ENCODE measurements around the gene IDI1. TPM values are rescaled to one million over a fixed set of nuclear protein-coding genes. Genes with fewer than 3 reads are reported as not detected.

Gene IDI1
- 85.5 and 94.8 TPM in 2 replicates for total RNA-seq (2014; rRNA removed; shearing (Covaris generic))
- polyA plus RNA-seq (2015; cell fraction: cytosol; rRNA removed) = 45.0 and 53.0 TPM in 2 replicates
- polyA plus RNA-seq (2015; cell fraction: nucleus; rRNA removed) = 48.9 and 60.1 TPM in 2 replicates

- in situ Hi-C loops (cut with HindIII; ENCODE audit: low pct_unique_long_range_greater_than_20kb, low sequenced_read_pairs) = no loop called here
- peak; percentile 97 for DNase-seq (ENCODE audit: low read depth, low spot score)
Observed at GRCh38 chr10:1048732-1049424, at the start of gene IDI1. IDI1 (minus strand) TSS chr10:1049119; CDS start chr10:1049003, 116 bp downstream.

GRCh38 chr10:1097436-1097835 is 48.5 kb upstream of the IDI1 start:
- DNase-seq (ENCODE audit: low read depth, low spot score) = no peak
- in situ Hi-C loops (cut with HindIII; ENCODE audit: low pct_unique_long_range_greater_than_20kb, low sequenced_read_pairs) = no loop called here

GRCh38 chr10:1096287-1096889 is 47.5 kb upstream of the IDI1 start:
- in situ Hi-C loops (cut with HindIII; ENCODE audit: low pct_unique_long_range_greater_than_20kb, low sequenced_read_pairs) = no loop called here

GRCh38 chr10:1095498-1095897 is 46.6 kb upstream of the IDI1 start:
- no peak for DNase-seq (ENCODE audit: low read depth, low spot score)
- in situ Hi-C loops (cut with HindIII; ENCODE audit: low pct_unique_long_range_greater_than_20kb, low sequenced_read_pairs) = no loop called here

More at GRCh38 chr10:1096287-1096889, 47.5 kb upstream of the IDI1 start:
- no peak for DNase-seq (ENCODE audit: low read depth, low spot score)

GRCh38 chr10:1094112-1095057 is 45.5 kb upstream of the IDI1 start:
- DNase-seq (ENCODE audit: low read depth, low spot score) = no peak
- in situ Hi-C loops (cut with HindIII; ENCODE audit: low pct_unique_long_range_greater_than_20kb, low sequenced_read_pairs) = no loop called here

- in situ Hi-C loops (cut with HindIII; ENCODE audit: low pct_unique_long_range_greater_than_20kb, low sequenced_read_pairs) = no loop called here
- no peak for DNase-seq (ENCODE audit: low read depth, low spot score)
Observed at GRCh38 chr10:1093696-1094095, 44.8 kb upstream of the IDI1 start.

GRCh38 chr10:1090696-1091095 is 41.8 kb upstream of the IDI1 start:
- in situ Hi-C loops (cut with HindIII; ENCODE audit: low pct_unique_long_range_greater_than_20kb, low sequenced_read_pairs) = no loop called here
- no peak for DNase-seq (ENCODE audit: low read depth, low spot score)

GRCh38 chr10:1089017-1089689 is 40.2 kb upstream of the IDI1 start:
- in situ Hi-C loops (cut with HindIII; ENCODE audit: low pct_unique_long_range_greater_than_20kb, low sequenced_read_pairs) = no loop called here
- peak; percentile 21 for DNase-seq (ENCODE audit: low read depth, low spot score)

- DNase-seq (ENCODE audit: low read depth, low spot score) = no peak
- in situ Hi-C loops (cut with HindIII; ENCODE audit: low pct_unique_long_range_greater_than_20kb, low sequenced_read_pairs) = no loop called here
Observed at GRCh38 chr10:1086787-1087186, 37.9 kb upstream of the IDI1 start.

- in situ Hi-C loops (cut with HindIII; ENCODE audit: low pct_unique_long_range_greater_than_20kb, low sequenced_read_pairs) = no loop called here
- no peak for DNase-seq (ENCODE audit: low read depth, low spot score)
Observed at GRCh38 chr10:1085258-1085657, 36.3 kb upstream of the IDI1 start.

- in situ Hi-C loops (cut with HindIII; ENCODE audit: low pct_unique_long_range_greater_than_20kb, low sequenced_read_pairs) = no loop called here
- DNase-seq (ENCODE audit: low read depth, low spot score) = no peak
Observed at GRCh38 chr10:1084011-1084950, 35.4 kb upstream of the IDI1 start.

- no peak for DNase-seq (ENCODE audit: low read depth, low spot score)
- in situ Hi-C loops (cut with HindIII; ENCODE audit: low pct_unique_long_range_greater_than_20kb, low sequenced_read_pairs) = no loop called here
Observed at GRCh38 chr10:1083581-1083980, 34.7 kb upstream of the IDI1 start.

- in situ Hi-C loops (cut with HindIII; ENCODE audit: low pct_unique_long_range_greater_than_20kb, low sequenced_read_pairs) = no loop called here
- no peak for DNase-seq (ENCODE audit: low read depth, low spot score)
Observed at GRCh38 chr10:1078668-1079067, 29.7 kb upstream of the IDI1 start.

- peak; percentile 42 for DNase-seq (ENCODE audit: low read depth, low spot score)
- in situ Hi-C loops (cut with HindIII; ENCODE audit: low pct_unique_long_range_greater_than_20kb, low sequenced_read_pairs) = no loop called here
Observed at GRCh38 chr10:1074748-1075308, 25.9 kb upstream of the IDI1 start.

- peak; percentile 42 for DNase-seq (ENCODE audit: low read depth, low spot score)
- in situ Hi-C loops (cut with HindIII; ENCODE audit: low pct_unique_long_range_greater_than_20kb, low sequenced_read_pairs) = no loop called here
Observed at GRCh38 chr10:1074052-1074747, 25.3 kb upstream of the IDI1 start.

- in situ Hi-C loops (cut with HindIII; ENCODE audit: low pct_unique_long_range_greater_than_20kb, low sequenced_read_pairs) = no loop called here
- DNase-seq (ENCODE audit: low read depth, low spot score) = no peak
Observed at GRCh38 chr10:1070919-1071318, 22.0 kb upstream of the IDI1 start.
